ENCODE measurements around the gene SCYL1.

SCYL1 gene

DNA sequence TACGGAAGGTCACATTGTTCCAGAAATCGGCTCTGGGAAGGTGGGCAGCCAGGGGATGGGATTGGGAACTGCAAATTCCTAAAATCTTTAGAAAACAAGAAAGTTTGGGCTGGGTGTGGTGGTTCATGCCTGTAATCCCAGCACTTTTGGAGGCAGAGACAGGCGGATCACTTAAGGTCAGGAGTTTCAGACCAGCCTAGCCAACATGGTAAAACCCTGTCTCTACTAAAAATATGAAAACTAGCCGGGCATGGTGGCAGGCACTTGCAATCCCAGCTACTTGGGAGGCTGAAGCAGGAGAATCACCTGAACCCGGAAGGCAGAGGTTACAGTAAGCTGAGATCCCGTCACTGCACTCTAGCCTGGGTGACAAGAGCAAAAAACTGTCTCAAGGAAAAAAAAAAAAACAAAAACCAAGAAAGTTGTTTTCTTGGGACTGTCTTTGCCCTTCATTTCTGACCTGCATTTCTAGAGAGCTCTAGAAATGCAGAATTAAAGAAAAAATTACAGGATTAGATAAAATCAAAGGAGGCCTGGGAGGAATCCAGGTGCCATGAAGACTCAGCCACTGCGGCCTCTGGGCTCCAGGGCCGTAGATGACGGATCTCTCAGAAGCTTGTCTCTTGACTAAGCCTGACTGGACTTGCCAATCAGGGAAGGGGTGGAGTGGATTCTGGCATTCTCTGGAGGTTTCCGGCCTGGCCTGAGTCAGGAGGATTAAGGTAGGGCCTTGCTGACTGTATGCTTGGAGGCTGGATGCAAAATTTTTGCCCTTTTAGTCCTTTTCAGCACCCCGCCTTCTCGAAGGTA is 31.3 kb upstream of the SCYL1 start:
- TF ChIP-seq FOXP2 (optimal IDR thresholded peaks at IDR 0.05; ENCODE audit: borderline replicate concordance, extremely low read depth, extremely low read length, insufficient read depth): no peak
- peak; percentile 52; the same call in 1 of the 2 replicates for TF ChIP-seq POLR2AphosphoS5 (IDR thresholded peaks at IDR 0.05; ENCODE audit: low read depth, low read length)
- no peak for TF ChIP-seq SIN3A (IDR thresholded peaks at IDR 0.05; ENCODE audit: borderline replicate concordance, insufficient read depth, low read length)
- peak; percentile 61; the same call in 1 of the 2 replicates for TF ChIP-seq TAF1 (IDR thresholded peaks at IDR 0.05; ENCODE audit: borderline replicate concordance, insufficient read depth, low read length)
- TF ChIP-seq, protein P1, sequence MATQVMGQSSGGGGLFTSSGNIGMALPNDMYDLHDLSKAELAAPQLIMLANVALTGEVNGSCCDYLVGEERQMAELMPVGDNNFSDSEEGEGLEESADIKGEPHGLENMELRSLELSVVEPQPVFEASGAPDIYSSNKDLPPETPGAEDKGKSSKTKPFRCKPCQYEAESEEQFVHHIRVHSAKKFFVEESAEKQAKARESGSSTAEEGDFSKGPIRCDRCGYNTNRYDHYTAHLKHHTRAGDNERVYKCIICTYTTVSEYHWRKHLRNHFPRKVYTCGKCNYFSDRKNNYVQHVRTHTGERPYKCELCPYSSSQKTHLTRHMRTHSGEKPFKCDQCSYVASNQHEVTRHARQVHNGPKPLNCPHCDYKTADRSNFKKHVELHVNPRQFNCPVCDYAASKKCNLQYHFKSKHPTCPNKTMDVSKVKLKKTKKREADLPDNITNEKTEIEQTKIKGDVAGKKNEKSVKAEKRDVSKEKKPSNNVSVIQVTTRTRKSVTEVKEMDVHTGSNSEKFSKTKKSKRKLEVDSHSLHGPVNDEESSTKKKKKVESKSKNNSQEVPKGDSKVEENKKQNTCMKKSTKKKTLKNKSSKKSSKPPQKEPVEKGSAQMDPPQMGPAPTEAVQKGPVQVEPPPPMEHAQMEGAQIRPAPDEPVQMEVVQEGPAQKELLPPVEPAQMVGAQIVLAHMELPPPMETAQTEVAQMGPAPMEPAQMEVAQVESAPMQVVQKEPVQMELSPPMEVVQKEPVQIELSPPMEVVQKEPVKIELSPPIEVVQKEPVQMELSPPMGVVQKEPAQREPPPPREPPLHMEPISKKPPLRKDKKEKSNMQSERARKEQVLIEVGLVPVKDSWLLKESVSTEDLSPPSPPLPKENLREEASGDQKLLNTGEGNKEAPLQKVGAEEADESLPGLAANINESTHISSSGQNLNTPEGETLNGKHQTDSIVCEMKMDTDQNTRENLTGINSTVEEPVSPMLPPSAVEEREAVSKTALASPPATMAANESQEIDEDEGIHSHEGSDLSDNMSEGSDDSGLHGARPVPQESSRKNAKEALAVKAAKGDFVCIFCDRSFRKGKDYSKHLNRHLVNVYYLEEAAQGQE (IDR thresholded peaks at IDR 0.05; ENCODE audit: insufficient read depth in 1 of 2, low read depth in 2 of 2, low read length in 2 of 2): no peak

- TF ChIP-seq SIN3A (IDR thresholded peaks at IDR 0.05; ENCODE audit: borderline replicate concordance, insufficient read depth, low read length): peak; percentile 13; the same call in 1 of the 2 replicates
- TF ChIP-seq TAF1 (IDR thresholded peaks at IDR 0.05; ENCODE audit: borderline replicate concordance, insufficient read depth, low read length): 0 out of 2 replicates have a peak, but pooled peaks have one; percentile 54
- TF ChIP-seq FOXP2 (optimal IDR thresholded peaks at IDR 0.05; ENCODE audit: borderline replicate concordance, extremely low read depth, extremely low read length, insufficient read depth): no peak
- TF ChIP-seq, protein P1 (IDR thresholded peaks at IDR 0.05; ENCODE audit: insufficient read depth in 1 of 2, low read depth in 2 of 2, low read length in 2 of 2): 0 out of 4 replicates have a peak, but pooled peaks of 1 of the 2 experiments have one; percentile 26
- peak; percentile 67 for TF ChIP-seq POLR2AphosphoS5 (IDR thresholded peaks at IDR 0.05; ENCODE audit: low read depth, low read length)
Observed at GRCh38 chr11:65496304-65497140, 28.4 kb upstream of the SCYL1 start.

DNA sequence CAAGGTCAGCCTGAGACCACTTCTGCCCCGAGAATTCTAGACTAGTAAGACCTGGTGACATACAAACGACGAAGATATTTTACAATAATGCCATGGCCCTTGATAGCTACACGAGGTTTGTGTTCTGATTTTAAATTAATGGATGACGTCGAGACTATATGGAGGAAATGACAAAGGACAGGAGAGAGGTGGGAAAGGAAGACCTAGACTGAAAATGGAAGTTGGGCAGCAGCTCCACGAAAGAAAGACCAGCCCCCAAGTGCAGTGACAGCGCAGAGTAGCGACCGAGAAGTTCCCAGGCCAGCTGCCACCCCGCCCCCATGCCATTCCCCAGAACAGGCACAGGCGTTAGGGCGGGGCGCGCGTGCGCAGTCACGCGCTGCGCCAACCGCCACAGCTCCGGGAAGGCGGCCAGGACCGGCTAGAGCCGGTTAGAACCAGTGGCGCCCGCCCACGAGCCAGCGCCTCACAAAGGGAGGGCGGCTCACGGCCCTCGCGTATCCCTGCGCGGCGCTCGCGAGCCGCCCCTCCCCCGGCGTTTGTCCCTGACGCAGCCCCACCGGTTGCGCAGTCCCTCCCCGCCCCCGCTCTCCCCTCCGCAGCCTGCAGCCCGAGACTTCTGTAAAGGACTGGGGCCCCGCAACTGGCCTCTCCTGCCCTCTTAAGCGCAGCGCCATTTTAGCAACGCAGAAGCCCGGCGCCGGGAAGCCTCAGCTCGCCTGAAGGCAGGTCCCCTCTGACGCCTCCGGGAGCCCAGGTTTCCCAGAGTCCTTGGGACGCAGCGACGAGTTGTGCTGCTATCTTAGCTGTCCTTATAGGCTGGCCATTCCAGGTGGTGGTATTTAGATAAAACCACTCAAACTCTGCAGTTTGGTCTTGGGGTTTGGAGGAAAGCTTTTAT is 27.5 kb upstream of the SCYL1 start:
- TF ChIP-seq FOXP2 (optimal IDR thresholded peaks at IDR 0.05; ENCODE audit: borderline replicate concordance, extremely low read depth, extremely low read length, insufficient read depth) (no peak), TAF1 (IDR thresholded peaks at IDR 0.05; ENCODE audit: borderline replicate concordance, insufficient read depth, low read length) (peak; percentile 89), SIN3A (IDR thresholded peaks at IDR 0.05; ENCODE audit: borderline replicate concordance, insufficient read depth, low read length) (peak; percentile 80; the same call in 1 of the 2 replicates), POLR2AphosphoS5 (IDR thresholded peaks at IDR 0.05; ENCODE audit: low read depth, low read length) (peak; percentile 92)
- TF ChIP-seq, protein P1 (IDR thresholded peaks at IDR 0.05; ENCODE audit: insufficient read depth in 1 of 2, low read depth in 2 of 2, low read length in 2 of 2): peak in 1 of 2 experiments; percentile 77; a peak in 2 of 4 replicates

DNA sequence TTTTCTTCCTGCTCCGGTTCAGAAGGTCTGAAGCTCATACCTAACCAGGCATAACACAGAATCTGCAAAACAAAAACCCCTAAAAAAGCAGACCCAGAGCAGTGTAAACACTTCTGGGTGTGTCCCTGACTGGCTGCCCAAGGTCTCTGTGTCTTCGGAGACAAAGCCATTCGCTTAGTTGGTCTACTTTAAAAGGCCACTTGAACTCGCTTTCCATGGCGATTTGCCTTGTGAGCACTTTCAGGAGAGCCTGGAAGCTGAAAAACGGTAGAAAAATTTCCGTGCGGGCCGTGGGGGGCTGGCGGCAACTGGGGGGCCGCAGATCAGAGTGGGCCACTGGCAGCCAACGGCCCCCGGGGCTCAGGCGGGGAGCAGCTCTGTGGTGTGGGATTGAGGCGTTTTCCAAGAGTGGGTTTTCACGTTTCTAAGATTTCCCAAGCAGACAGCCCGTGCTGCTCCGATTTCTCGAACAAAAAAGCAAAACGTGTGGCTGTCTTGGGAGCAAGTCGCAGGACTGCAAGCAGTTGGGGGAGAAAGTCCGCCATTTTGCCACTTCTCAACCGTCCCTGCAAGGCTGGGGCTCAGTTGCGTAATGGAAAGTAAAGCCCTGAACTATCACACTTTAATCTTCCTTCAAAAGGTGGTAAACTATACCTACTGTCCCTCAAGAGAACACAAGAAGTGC is 26.7 kb upstream of the SCYL1 start:
- no peak for TF ChIP-seq TAF1 (IDR thresholded peaks at IDR 0.05; ENCODE audit: borderline replicate concordance, insufficient read depth, low read length)
- TF ChIP-seq, protein P1 (IDR thresholded peaks at IDR 0.05; ENCODE audit: insufficient read depth in 1 of 2, low read depth in 2 of 2, low read length in 2 of 2): 0 out of 4 replicates have a peak, but pooled peaks of 1 of the 2 experiments have one; percentile 16

Data from PFSK-1 (cell line).